ENCODE measurements around the gene MADD. TPM values are rescaled to one million over a fixed set of nuclear protein-coding genes. Genes with fewer than 3 reads are reported as not detected.

The MADD gene
- total and polyA plus RNA-seq, 2 donors (not counting 1 experiment from before 2014, with no cell fraction given) = 56.8 to 108 TPM

- Histone ChIP-seq H3K9me3 (ENCODE audit: control extremely low read depth in 1 of 3, control insufficient read depth in 2 of 3, insufficient read depth in 1 of 3, low read length in 2 of 3) (no peaks in the 10 kb centered on the region), H3K27ac (ENCODE audit: low read length in 2 of 2) (no peak overlapping the region), H2AFZ (ENCODE audit: insufficient read depth, low read depth, low read length, poor library complexity, severe bottlenecking) (no peak overlapping the region), H3K4me1 (ENCODE audit: control insufficient read depth in 2 of 2, insufficient read depth in 2 of 2, low read length in 2 of 2) (no peaks in the 10 kb centered on the region), H4K20me1 (ENCODE audit: control insufficient read depth, insufficient read depth, low read length, poor library complexity, severe bottlenecking) (peaks cover 21% of the 10 kb centered on the region), H3K79me2 (ENCODE audit: control insufficient read depth, insufficient read depth, low read length) (peaks cover 42% of the 10 kb centered on the region), H3K27me3 (replicated peaks in 1 of 4; ENCODE audit: control extremely low read depth in 1 of 4, control insufficient read depth in 3 of 4, insufficient read depth in 4 of 4, low read length in 3 of 4) (no peaks in the 10 kb centered on the region), H3K4me3 (ENCODE audit: control extremely low read depth in 1 of 5, extremely low read depth in 1 of 5, insufficient read depth in 1 of 5, low read depth in 2 of 5, low read length in 4 of 5) (no peak overlapping the region), H3K9ac (ENCODE audit: low read length) (no peak overlapping the region), H3K36me3 (replicated peaks in 1 of 2; ENCODE audit: control extremely low read depth in 1 of 2, control insufficient read depth in 1 of 2, extremely low read depth in 1 of 2, insufficient read depth in 2 of 2, low read length in 1 of 2) (peaks cover 18 to 84% of the 10 kb centered on the region in 2 experiments), H3K4me2 (replicated peaks; ENCODE audit: low read depth, low read length, poor library complexity, severe bottlenecking) (no peak overlapping the region)
- no peak overlapping the region for H3K4me3 Mint-ChIP-seq
- TF ChIP-seq CTCF (IDR thresholded peaks at IDR 0.05) = no peak
- TF ChIP-seq EZH2 (IDR thresholded peaks at IDR 0.05; ENCODE audit: borderline replicate concordance, insufficient read depth, low read depth, low read length, poor library complexity, severe bottlenecking) = no peak
- no peak overlapping the region for H3K27ac Mint-ChIP-seq
- H3K4me1 Mint-ChIP-seq = no peaks in the 10 kb centered on the region
- H3K27me3 Mint-ChIP-seq = no peaks in the 10 kb centered on the region
- no peak for DNase-seq
- CTCF ChIA-PET = no interaction called here
- intact Hi-C loops (cut with micrococcal nuclease) = no loop called here
- POLR2A ChIA-PET = interaction anchor here (0.6 kb wide), 2 partner anchors 249 to 569 kb away, joined by 3 to 5 read pairs; no protein-coding TSS in a partner anchor
- H3K9me3 Mint-ChIP-seq (ENCODE audit: insufficient read depth) = no peaks in the 10 kb centered on the region
- ATAC-seq (ENCODE audit: low read depth) = no peak
These were observed 10.2 kb downstream of the MADD start for GRCh38 chr11:47280099-47280498.

GRCh38 chr11:47280860-47281259 lies 10.9 kb downstream of the MADD start:
- Histone ChIP-seq H3K36me3 (replicated peaks in 1 of 2; ENCODE audit: control extremely low read depth in 1 of 2, control insufficient read depth in 1 of 2, extremely low read depth in 1 of 2, insufficient read depth in 2 of 2, low read length in 1 of 2) (peaks cover 19 to 86% of the 10 kb centered on the region in 2 experiments), H4K20me1 (ENCODE audit: control insufficient read depth, insufficient read depth, low read length, poor library complexity, severe bottlenecking) (peaks cover 14% of the 10 kb centered on the region), H3K27me3 (replicated peaks in 1 of 4; ENCODE audit: control extremely low read depth in 1 of 4, control insufficient read depth in 3 of 4, insufficient read depth in 4 of 4, low read length in 3 of 4) (no peaks in the 10 kb centered on the region), H3K79me2 (ENCODE audit: control insufficient read depth, insufficient read depth, low read length) (peaks cover 38% of the 10 kb centered on the region), H2AFZ (ENCODE audit: insufficient read depth, low read depth, low read length, poor library complexity, severe bottlenecking) (no peak overlapping the region), H3K9ac (ENCODE audit: low read length) (no peak overlapping the region), H3K9me3 (ENCODE audit: control extremely low read depth in 1 of 3, control insufficient read depth in 2 of 3, insufficient read depth in 1 of 3, low read length in 2 of 3) (no peaks in the 10 kb centered on the region), H3K4me3 (ENCODE audit: control extremely low read depth in 1 of 5, extremely low read depth in 1 of 5, insufficient read depth in 1 of 5, low read depth in 2 of 5, low read length in 4 of 5) (no peak overlapping the region), H3K27ac (ENCODE audit: low read length in 2 of 2) (no peak overlapping the region), H3K4me2 (replicated peaks; ENCODE audit: low read depth, low read length, poor library complexity, severe bottlenecking) (no peak overlapping the region), H3K4me1 (ENCODE audit: control insufficient read depth in 2 of 2, insufficient read depth in 2 of 2, low read length in 2 of 2) (no peaks in the 10 kb centered on the region)
- CTCF ChIA-PET = no interaction called here
- ATAC-seq (ENCODE audit: low read depth) (no peak), DNase-seq (no peak)
- no peaks in the 10 kb centered on the region for H3K4me1 Mint-ChIP-seq
- POLR2A ChIA-PET = interaction anchor here (0.6 kb wide), 3 partner anchors 248 to 569 kb away, joined by 3 to 5 read pairs (median 5); no protein-coding TSS in a partner anchor
- WGBS (ENCODE audit: insufficient coverage) = 98% methylated on average over 5 of the region's 5 CpGs
- H3K4me3 Mint-ChIP-seq = no peak overlapping the region
- TF ChIP-seq CTCF (IDR thresholded peaks at IDR 0.05) (no peak), EZH2 (IDR thresholded peaks at IDR 0.05; ENCODE audit: borderline replicate concordance, insufficient read depth, low read depth, low read length, poor library complexity, severe bottlenecking) (no peak)
- H3K9me3 Mint-ChIP-seq (ENCODE audit: insufficient read depth) = no peaks in the 10 kb centered on the region
- no peak overlapping the region for H3K27ac Mint-ChIP-seq
- intact Hi-C loops (cut with micrococcal nuclease) = no loop called here
- no peaks in the 10 kb centered on the region for H3K27me3 Mint-ChIP-seq

Data from B cell (primary cell).